Gastrocnemius medialis (tissue), 4 donors: ENCODE data around the gene CD58. TPM values are rescaled to one million over a fixed set of nuclear protein-coding genes. Genes with fewer than 3 reads are reported as not detected.
A peak's percentile ranks its signal among the peaks of the same experiment; 100 is the strongest.
"Not testable (repeated sequence)": the region's sequence is repeated elsewhere in the genome, so short reads cannot be mapped to it uniquely, and the experiment has no call there.

Experiments
- ATAC-seq, 2 donors: fragments of 150-250 bp; one replicate each; pipeline ENCODE4 v1.9.1; 2016
- DNase-seq, 2 donors: peaks; one replicate each; pipeline ENCODE4 v3.0.0-alpha.2; 2019
- H3K27ac ChIP-seq, 4 donors: fragments of 200-600 bp; sonication (generic); 1 replicate in 1 of 4; 2 replicates in 3 of 4; pipeline ENCODE4 v1.5.1; 2016 to 2018; ENCODE audit warnings: mild to moderate bottlenecking in 2 of 4, moderate library complexity in 1 of 4
- H3K27me3 ChIP-seq, 3 donors: fragments of 200-600 bp; sonication (generic) in 2 of 3; 1 replicate in 1 of 3; 2 replicates in 2 of 3; pipeline versions ENCODE4 v1.5.1 to v1.6.0; 2016 to 2019; ENCODE audit warnings: mild to moderate bottlenecking in 1 of 3, moderate library complexity in 1 of 3
- H3K36me3 ChIP-seq, 2 donors: fragments of 200-600 bp; sonication (generic) in 1 of 2; one replicate each; pipeline ENCODE4 v1.5.1; 2017 to 2018
- H3K4me1 ChIP-seq, 2 donors: fragments of 200-600 bp; sonication (generic) in 1 of 2; one replicate each; pipeline ENCODE4 v1.5.1; 2016 to 2017; ENCODE audit warnings: mild to moderate bottlenecking in 2 of 2
- H3K4me3 ChIP-seq, 4 donors: fragments of 200-600 bp; sonication (generic) in 3 of 4; 1 replicate in 1 of 4; 2 replicates in 3 of 4; pipeline ENCODE4 v1.5.1; 2016 to 2019; ENCODE audit warnings: mild to moderate bottlenecking in 2 of 4
- H3K9me3 ChIP-seq, 3 donors: fragments of 200-600 bp; sonication (generic) in 2 of 3; 1 replicate in 1 of 3; 2 replicates in 2 of 3; pipeline ENCODE4 v1.5.1; 2016 to 2019
- in situ Hi-C, 4 donors: fragments of 200-750 bp; cut with MboI; loops; one replicate each; pipeline versions ENCODE4 v1.15.0 to v1.8.0; 2017; ENCODE audit warnings: low sequenced_read_pairs in 4 of 4
- intact Hi-C: fragments of 100-400 bp; cut with DNase I; formaldehyde crosslinking; loops from one replicate; pipeline ENCODE4 v1.15.1; 2023; ENCODE audit warnings: low total_unique reads
- total RNA-seq, 4 donors: library from RNA; depleted of rRNA; stranded (reverse); fragments of >200 nt; gene quantifications; one replicate each; pipeline versions ENCODE4 v1.1.0 to v1.2.3, GENCODE V29; 2016
- TF ChIP-seq, protein P1 (sequence below), 5 experiments: fragments of 450-650 bp in 3 of 5; fragments of 200-600 bp in 2 of 5; sonication (generic) in 2 of 5; IDR thresholded peaks in 4 of 5; conservative IDR thresholded peaks in 1 of 5; 1 replicate in 4 of 5; 2 replicates in 1 of 5; pipeline ENCODE4 v1.5.1; 2016 to 2019; ENCODE audit warnings: antibody characterized with exemption in 5 of 5, mild to moderate bottlenecking in 3 of 5, moderate library complexity in 3 of 5

CD58 gene
- total RNA-seq, 4 donors from 2014 or later = 4.1 to 15.9 (median 10.2) TPM

DNA sequence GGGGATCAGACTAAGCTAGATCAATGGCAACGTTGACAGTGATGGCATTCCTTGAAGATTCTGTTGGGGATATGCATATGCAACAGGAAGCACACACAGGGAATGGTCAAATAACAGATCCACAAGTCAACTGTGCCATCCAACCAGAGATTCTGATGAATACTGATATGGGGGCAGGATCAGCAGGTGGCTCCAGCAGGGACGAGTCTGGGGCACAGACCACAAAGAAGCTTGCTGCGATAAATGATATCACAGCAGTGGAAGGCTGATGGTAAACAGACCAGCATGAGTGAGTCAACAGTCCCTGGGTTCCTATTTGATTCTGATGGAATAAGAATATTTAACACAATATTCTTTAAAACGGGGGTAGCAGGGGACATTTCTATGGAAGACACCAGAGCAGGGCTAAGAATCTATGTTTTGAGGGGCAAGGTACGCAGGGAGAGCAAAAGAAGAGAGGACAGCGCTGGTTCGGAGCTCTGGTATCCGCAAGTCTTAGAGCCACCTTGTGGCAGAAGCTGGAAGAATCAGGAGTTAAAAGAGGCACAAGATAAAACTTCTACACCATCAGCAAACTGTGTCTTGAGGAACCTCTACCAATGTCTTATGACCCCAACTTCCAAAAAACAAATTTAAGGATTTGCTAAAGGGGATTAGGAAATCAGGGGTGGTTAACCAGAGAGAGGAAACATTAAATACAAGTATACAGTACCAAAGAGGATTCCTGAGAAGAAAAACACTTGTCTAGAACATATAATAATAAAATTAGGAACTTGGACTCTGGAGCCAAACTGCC lies 25.3 kb upstream of the CD58 start:
- DNase-seq = peak in 1 of 2 donors; percentile 13
- not testable (repeated sequence) for H3K4me3 ChIP-seq, H3K9me3 ChIP-seq, H3K4me1 ChIP-seq, H3K27ac ChIP-seq, H3K36me3 ChIP-seq, H3K27me3 ChIP-seq
- in situ Hi-C loops (loop anchor here in 1 of 4 donors (25.0 kb wide), 1 partner anchor 441 kb away; no protein-coding TSS in a partner anchor), intact Hi-C loops (loop anchor here (1.0 kb wide), 1 partner anchor 22 kb away; no protein-coding TSS in a partner anchor)
- TF ChIP-seq, protein P1, sequence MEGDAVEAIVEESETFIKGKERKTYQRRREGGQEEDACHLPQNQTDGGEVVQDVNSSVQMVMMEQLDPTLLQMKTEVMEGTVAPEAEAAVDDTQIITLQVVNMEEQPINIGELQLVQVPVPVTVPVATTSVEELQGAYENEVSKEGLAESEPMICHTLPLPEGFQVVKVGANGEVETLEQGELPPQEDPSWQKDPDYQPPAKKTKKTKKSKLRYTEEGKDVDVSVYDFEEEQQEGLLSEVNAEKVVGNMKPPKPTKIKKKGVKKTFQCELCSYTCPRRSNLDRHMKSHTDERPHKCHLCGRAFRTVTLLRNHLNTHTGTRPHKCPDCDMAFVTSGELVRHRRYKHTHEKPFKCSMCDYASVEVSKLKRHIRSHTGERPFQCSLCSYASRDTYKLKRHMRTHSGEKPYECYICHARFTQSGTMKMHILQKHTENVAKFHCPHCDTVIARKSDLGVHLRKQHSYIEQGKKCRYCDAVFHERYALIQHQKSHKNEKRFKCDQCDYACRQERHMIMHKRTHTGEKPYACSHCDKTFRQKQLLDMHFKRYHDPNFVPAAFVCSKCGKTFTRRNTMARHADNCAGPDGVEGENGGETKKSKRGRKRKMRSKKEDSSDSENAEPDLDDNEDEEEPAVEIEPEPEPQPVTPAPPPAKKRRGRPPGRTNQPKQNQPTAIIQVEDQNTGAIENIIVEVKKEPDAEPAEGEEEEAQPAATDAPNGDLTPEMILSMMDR (IDR thresholded peaks at IDR 0.05 in 4 of 5, conservative IDR thresholded peaks at IDR 0.05 in 1 of 5) = peak in 4 of 5 experiments; percentile 22 to 56 (median 48)
- peak; percentile 60 to 65 for ATAC-seq

DNA sequence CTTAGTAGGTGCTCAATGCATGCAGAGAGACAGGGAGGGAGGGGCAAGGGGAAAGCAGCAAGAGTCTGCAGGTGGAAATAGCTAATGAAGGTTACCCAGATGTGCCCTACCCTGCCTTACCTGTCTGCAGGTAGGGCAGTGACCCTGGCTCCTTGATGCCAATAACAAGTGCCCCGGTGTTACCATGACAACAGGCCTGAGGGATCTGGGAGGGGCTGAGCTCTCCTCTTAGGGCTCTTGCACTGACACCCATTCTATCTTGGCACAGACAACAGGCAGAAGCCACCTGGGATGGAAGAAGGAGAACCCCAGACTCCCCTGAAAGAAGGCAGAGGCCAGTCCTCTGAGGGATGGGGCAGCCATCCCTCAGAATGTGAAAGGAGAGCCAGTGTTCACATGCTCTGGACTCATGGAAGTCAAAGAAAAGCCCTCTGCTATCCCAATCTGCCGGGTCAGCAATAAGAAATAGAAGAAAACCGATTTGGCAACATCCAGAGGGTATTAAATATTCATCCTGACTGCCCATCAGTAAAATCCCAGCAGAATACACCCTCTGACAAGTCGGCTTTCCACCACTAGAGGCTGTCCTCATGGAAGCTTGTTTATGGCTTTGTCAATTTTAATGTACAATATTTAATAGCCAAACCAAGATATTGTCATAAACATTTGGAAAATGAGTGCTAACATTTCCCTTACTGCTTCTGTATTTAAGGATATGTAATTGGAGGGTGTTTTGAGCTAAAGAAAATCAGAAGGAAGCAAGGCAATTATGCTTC lies 24.4 kb upstream of the CD58 start:
- H3K27me3 ChIP-seq, H3K27ac ChIP-seq, intact Hi-C loops, H3K9me3 ChIP-seq, H3K4me3 ChIP-seq, ATAC-seq, H3K4me1 ChIP-seq, DNase-seq, H3K36me3 ChIP-seq: not testable (repeated sequence)
- in situ Hi-C loops = loop anchor here in 1 of 4 donors (25.0 kb wide), 1 partner anchor 442 kb away; no protein-coding TSS in a partner anchor

DNA sequence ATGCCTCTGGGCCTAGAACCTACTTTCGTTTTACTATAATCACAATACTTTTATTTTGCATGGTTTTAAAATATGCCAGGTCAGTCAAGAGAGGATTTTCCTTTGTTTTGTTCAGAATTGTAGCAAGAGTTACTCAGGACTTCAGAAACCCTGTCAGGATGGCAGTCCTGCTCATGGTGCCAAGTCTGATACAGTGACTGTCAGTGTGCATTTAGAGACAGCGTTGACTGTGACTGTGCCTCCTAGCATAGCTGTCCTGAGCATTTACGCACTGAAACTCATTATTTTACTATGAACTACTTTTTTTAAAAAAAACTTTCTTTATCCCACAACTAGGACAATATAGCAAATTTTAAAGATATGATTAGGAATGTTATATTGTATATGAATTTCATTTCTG lies 23.2 kb upstream of the CD58 start:
- DNase-seq, ATAC-seq, H3K27me3 ChIP-seq, H3K4me1 ChIP-seq, H3K4me3 ChIP-seq, intact Hi-C loops, H3K9me3 ChIP-seq, H3K27ac ChIP-seq, H3K36me3 ChIP-seq: not testable (repeated sequence)
- in situ Hi-C loops = loop anchor here in 1 of 4 donors (25.0 kb wide), 1 partner anchor 443 kb away; no protein-coding TSS in a partner anchor

- ATAC-seq, H3K36me3 ChIP-seq, H3K27ac ChIP-seq, DNase-seq, H3K27me3 ChIP-seq, H3K4me3 ChIP-seq, H3K4me1 ChIP-seq, H3K9me3 ChIP-seq, intact Hi-C loops: not testable (repeated sequence)
- in situ Hi-C loops = loop anchor here in 1 of 4 donors (25.0 kb wide), 1 partner anchor 444 kb away; no protein-coding TSS in a partner anchor
Measured at GRCh38 chr1:116593401-116593800, 22.6 kb upstream of the CD58 start.

DNA sequence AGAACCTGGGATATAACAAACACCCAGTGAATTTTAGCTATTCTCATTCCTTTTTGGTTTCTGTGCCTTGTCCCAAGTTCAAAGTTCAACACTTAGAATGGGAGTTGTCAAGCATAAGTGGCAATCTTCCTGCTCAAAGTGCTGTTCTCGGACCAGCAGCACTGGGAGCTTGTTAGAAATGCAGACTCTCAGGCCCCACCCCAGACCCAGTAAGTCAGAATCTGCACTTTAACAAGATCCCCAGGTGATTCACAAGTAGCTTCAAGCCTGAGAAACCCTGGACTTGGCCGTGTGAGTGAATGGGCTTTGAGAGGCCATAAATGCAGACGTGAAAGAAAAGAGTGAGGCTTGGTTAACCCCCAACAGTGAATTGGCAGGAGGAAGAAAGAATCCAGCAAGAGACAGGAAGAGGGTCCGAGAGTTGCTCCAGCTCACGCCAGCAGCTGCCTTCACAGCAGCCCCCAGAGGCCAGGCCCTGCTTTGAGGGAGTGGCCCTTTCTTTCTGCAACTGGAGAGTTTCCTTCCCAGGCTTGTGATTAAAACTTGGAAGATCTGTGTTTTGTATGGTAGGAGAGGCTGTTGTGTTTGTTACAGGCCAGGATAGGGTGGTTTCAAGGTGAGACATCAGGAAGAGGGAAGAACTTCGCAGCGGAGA lies 21.3 kb upstream of the CD58 start:
- H3K27ac ChIP-seq = not testable (repeated sequence)
- in situ Hi-C loops = loop anchor here in 1 of 4 donors (25.0 kb wide), 1 partner anchor 445 kb away; no protein-coding TSS in a partner anchor

DNA sequence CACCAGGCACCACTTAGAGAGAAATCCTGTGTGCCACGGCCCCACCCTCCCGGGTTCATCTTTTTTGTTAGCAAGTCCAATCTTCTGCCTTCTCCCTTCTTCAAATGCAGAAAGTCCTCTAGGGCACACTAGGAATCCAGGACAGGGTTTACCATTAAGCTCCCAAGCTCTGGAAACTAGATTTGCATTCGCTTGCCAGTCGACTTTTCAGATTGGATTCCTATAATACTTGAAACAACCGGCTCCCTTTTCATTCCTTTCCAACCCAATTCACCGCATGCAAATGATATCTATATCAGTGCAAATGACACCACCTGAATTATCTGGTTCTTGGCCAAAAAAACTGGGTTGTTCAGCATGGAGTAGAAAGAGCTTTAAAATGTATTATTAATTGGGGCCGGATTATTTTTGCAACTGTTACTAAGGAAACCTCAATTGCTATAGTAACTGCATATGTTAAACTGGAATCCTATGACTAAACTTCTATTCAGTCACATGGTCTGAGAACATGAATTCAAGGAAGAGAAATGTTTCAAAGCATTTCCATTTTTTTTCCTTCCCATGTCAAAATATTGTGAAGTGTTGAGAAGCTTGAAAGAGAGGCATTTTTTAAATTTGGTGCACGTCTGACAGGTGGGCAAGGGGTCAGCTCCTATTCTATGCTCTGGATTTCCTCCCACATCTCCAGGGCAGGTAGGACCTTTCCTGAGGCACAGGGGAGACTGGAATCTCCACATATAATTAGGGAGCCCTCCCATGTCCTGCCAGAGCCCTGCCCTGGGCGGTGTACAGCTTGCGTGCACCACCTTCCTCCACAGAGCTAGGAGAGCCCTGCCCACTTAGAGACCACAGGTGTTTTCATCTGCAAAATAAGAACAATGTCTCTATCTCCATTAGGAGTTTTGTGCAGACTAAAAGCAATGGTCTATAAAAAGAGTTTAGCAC lies 20.5 kb upstream of the CD58 start:
- H3K27ac ChIP-seq, DNase-seq, intact Hi-C loops, H3K4me1 ChIP-seq, H3K27me3 ChIP-seq, ATAC-seq, H3K9me3 ChIP-seq, H3K36me3 ChIP-seq, H3K4me3 ChIP-seq: not testable (repeated sequence)
- in situ Hi-C loops = loop anchor here in 1 of 4 donors (25.0 kb wide), 1 partner anchor 446 kb away; no protein-coding TSS in a partner anchor

More for the DNA sequence above, 21.3 kb upstream of the CD58 start:
- H3K36me3 ChIP-seq, DNase-seq, H3K27me3 ChIP-seq, ATAC-seq, H3K9me3 ChIP-seq, H3K4me1 ChIP-seq, H3K4me3 ChIP-seq, intact Hi-C loops: not testable (repeated sequence)

- H3K4me3 ChIP-seq, H3K27me3 ChIP-seq, H3K4me1 ChIP-seq, H3K9me3 ChIP-seq, intact Hi-C loops, DNase-seq, ATAC-seq, H3K36me3 ChIP-seq, H3K27ac ChIP-seq: not testable (repeated sequence)
- in situ Hi-C loops = loop anchor here in 1 of 4 donors (25.0 kb wide), 1 partner anchor 447 kb away; no protein-coding TSS in a partner anchor
Measured at GRCh38 chr1:116590359-116591005, 19.7 kb upstream of the CD58 start.

GRCh38 chr1:116589101-116589735 lies 18.4 kb upstream of the CD58 start:
- H3K9me3 ChIP-seq, ATAC-seq, H3K4me3 ChIP-seq, H3K27me3 ChIP-seq, intact Hi-C loops, H3K36me3 ChIP-seq, H3K27ac ChIP-seq, H3K4me1 ChIP-seq, DNase-seq: not testable (repeated sequence)
- in situ Hi-C loops = loop anchor here in 2 of 4 donors (10.0 to 25.0 kb wide), 2 partner anchors 448 to 466 kb away; no protein-coding TSS in a partner anchor
